ENCODE results near the gene CDK9. TPM values are rescaled to one million over a fixed set of nuclear protein-coding genes. Genes with fewer than 3 reads are reported as not detected.

Gene CDK9
- total RNA-seq, 2 experiments from 2014 or later = 86.2 to 91.6 TPM

DNA sequence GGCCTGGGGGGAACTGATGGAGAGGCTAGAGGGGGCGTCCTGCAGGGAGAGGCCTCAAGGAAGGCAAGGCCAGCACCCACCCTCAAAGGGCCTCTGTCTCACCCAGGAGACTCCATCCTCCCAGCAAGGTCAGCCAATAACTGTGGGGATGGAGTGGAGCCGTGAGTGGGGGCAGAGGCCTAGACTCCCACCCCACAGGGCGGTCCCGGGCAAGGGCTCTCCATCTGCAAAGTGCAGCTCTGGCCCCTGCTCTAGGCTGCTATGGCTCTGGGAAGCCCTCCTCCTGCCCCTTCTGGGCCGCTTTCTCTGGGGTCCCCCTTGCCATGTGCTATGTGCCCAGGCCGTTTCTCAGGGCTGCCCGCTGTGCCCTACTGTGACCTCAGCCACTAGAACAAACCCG is 30.9 kb downstream of the CDK9 start:
- CTCF ChIA-PET = interaction anchor here (0.6 to 1.0 kb wide), 2 partner anchors 11 to 71 kb away, joined by 3 read pairs; no protein-coding TSS in a partner anchor

GRCh38 chr9:127817881-127818434 is 32.1 kb downstream of the CDK9 start:
- Mint-ChIP-seq H3K4me1 (ENCODE audit: low read depth) (no peaks in the 10 kb centered on the region), H3K27me3 (no peaks in the 10 kb centered on the region), H3K9me3 (no peaks in the 10 kb centered on the region), H3K27ac (no peak overlapping the region), H3K36me3 (ENCODE audit: low read depth) (peaks cover 12% of the 10 kb centered on the region), H3K4me3 (no peak overlapping the region)
- intact Hi-C loops (cut with micrococcal nuclease) = no loop called here
- POLR2A ChIA-PET = interaction anchor here (0.6 to 2.0 kb wide), 6 partner anchors 8 to 52 kb away, joined by 3 to 8 read pairs (median 3); partner anchors contain the start of gene FPGS
- TF ChIP-seq CTCF (IDR thresholded peaks at IDR 0.05) = no peak
- DNase-seq (no peak), ATAC-seq (no peak)
- CTCF ChIA-PET = interaction anchor here (0.7 to 1.9 kb wide), 3 partner anchors 52 to 83 kb away, joined by 3 to 5 read pairs (median 3); no protein-coding TSS in a partner anchor

More for the DNA sequence above, 30.9 kb downstream of the CDK9 start:
- no peak for DNase-seq
- Mint-ChIP-seq H3K27ac (no peak overlapping the region), H3K9me3 (no peaks in the 10 kb centered on the region), H3K36me3 (ENCODE audit: low read depth) (peaks cover 13% of the 10 kb centered on the region), H3K4me3 (no peak overlapping the region), H3K27me3 (no peaks in the 10 kb centered on the region), H3K4me1 (ENCODE audit: low read depth) (no peaks in the 10 kb centered on the region)
- POLR2A ChIA-PET = interaction anchor here (0.5 to 2.1 kb wide), 5 partner anchors 9 to 36 kb away, joined by 3 to 8 read pairs (median 3); partner anchors contain the start of gene FPGS
- TF ChIP-seq CTCF (IDR thresholded peaks at IDR 0.05) = no peak
- intact Hi-C loops (cut with micrococcal nuclease) = no loop called here
- ATAC-seq = no peak

DNA sequence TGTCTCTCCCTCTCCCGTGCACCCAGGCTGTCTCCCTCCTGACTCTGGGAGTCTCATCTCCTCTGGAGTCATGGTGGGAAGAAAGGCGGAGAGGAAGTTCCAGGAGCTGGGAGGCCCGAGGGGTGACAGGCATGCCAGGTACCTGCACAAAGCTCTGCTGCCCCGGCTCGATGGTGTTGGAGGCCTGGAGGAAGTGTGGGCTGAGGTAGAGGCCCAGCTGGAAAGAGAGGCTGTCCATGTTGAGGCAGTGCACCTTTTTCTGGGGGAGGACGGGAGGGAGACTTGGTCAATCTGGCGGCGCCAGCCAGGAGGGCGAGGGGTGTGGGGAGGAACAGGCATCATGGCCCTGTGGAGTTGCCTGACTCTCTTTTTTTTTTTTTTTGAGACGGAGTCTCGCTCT is 32.7 kb downstream of the CDK9 start:
- no peak overlapping the region for H3K27ac Mint-ChIP-seq
- no peaks in the 10 kb centered on the region for H3K4me1 Mint-ChIP-seq (ENCODE audit: low read depth)
- ATAC-seq (no peak), DNase-seq (no peak)
- peaks cover 8% of the 10 kb centered on the region for H3K36me3 Mint-ChIP-seq (ENCODE audit: low read depth)
- POLR2A ChIA-PET = interaction anchor here (0.6 to 2.0 kb wide), 6 partner anchors 9 to 52 kb away, joined by 3 to 8 read pairs (median 3); partner anchors contain the start of gene FPGS
- TF ChIP-seq CTCF (IDR thresholded peaks at IDR 0.05) = no peak
- CTCF ChIA-PET = interaction anchor here (0.7 to 1.9 kb wide), 2 partner anchors 51 to 84 kb away, joined by 3 to 5 read pairs; no protein-coding TSS in a partner anchor
- no peak overlapping the region for H3K4me3 Mint-ChIP-seq
- no peaks in the 10 kb centered on the region for H3K27me3 Mint-ChIP-seq
- H3K9me3 Mint-ChIP-seq = no peaks in the 10 kb centered on the region
- intact Hi-C loops (cut with micrococcal nuclease) = no loop called here

DNA sequence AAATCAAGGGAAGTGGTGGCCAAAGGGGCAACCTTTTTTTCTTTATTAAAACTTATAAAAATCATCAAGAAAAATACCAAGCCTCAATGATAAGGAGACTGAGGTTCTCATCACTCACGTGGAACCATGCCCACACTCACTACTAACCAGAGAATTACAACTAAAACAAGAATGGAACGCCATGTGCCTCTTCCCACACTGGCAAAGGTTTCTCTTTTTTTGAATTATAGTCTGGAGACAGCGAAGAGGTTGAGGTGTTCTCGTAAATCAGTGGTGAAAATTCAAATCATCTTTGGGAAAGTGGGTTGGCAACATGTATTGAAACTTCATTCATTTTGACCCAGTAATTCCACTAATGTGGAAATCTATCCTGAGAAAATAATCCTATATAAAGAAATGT is 36.3 kb downstream of the CDK9 start:
- CTCF ChIA-PET = no interaction called here

More for the DNA sequence above, 36.3 kb downstream of the CDK9 start:
- Mint-ChIP-seq H3K4me3 (no peak overlapping the region), H3K27me3 (no peaks in the 10 kb centered on the region), H3K9me3 (no peaks in the 10 kb centered on the region), H3K27ac (no peak overlapping the region), H3K4me1 (ENCODE audit: low read depth) (no peaks in the 10 kb centered on the region), H3K36me3 (ENCODE audit: low read depth) (peaks cover 11% of the 10 kb centered on the region)
- no peak for TF ChIP-seq CTCF (IDR thresholded peaks at IDR 0.05)
- POLR2A ChIA-PET = interaction anchor here (1.1 kb wide), 1 partner anchor 47 kb away, joined by 3 read pairs; no protein-coding TSS in a partner anchor
- DNase-seq = no peak
- intact Hi-C loops (cut with micrococcal nuclease) = no loop called here
- ATAC-seq = no peak
